H1 (cell line): ENCODE measurements around the gene TSC22D1. TPM values are rescaled to one million over a fixed set of nuclear protein-coding genes. Genes with fewer than 3 reads are reported as not detected.

Source experiments
- CTCF ChIA-PET: fragments of 300-600 bp; sonication (Branson Sonifier 250); formaldehyde crosslinking; loops from one replicate; lab custom pipeline; 2021; ENCODE audit not compliant: partially characterized antibody; lab: Charles Lee
- POLR2A ChIA-PET: fragments of 300-600 bp; sonication (Branson Sonifier 250); formaldehyde crosslinking; loops from one replicate; lab custom pipeline; 2021; ENCODE audit warnings: inconsistent platforms; ENCODE audit not compliant: partially characterized antibody; lab: Charles Lee
- DNase-seq, 2 experiments: peaks; one replicate each; pipeline versions ENCODE4 v3.0.0 to v3.0.0-alpha.2; 2010 to 2022; ENCODE audit warnings: low spot score in 2 of 2, low read depth in 1 of 2, mixed read lengths in 1 of 2
- FAIRE-seq: peaks from 2 replicates; lab custom pipeline; 2011; peaks lifted over from hg19 to GRCh38; lab: Jason Lieb, UNC
- H2AFZ ChIP-seq: 2 replicates; pipeline ENCODE4 v1.8.1; 2012; ENCODE audit warnings: low read length, inconsistent platforms
- H2AK5ac ChIP-seq: 2 replicates; pipeline ENCODE4 v1.6.1; 2013; ENCODE audit warnings: low read depth, low read length
- H2BK120ac ChIP-seq: replicated peaks from 2 replicates; pipeline ENCODE3; 2013; ENCODE audit warnings: low read depth, low read length, inconsistent platforms
- H2BK12ac ChIP-seq: 2 replicates; pipeline ENCODE4 v1.6.1; 2013; ENCODE audit warnings: low read depth, low read length
- H2BK15ac ChIP-seq: 2 replicates; pipeline ENCODE4 v1.6.1; 2013; ENCODE audit warnings: low read length
- H2BK20ac ChIP-seq: 2 replicates; pipeline ENCODE4 v1.6.1; 2013; ENCODE audit warnings: low read length
- H2BK5ac ChIP-seq: 2 replicates; pipeline ENCODE4 v1.6.1; 2013; ENCODE audit warnings: low read depth, low read length
- H3K14ac ChIP-seq: 2 replicates; pipeline ENCODE4 v1.6.1; 2013; ENCODE audit warnings: inconsistent platforms; ENCODE audit not compliant: insufficient read length
- H3K18ac ChIP-seq: 2 replicates; pipeline ENCODE4 v1.6.1; 2013; ENCODE audit warnings: low read length; ENCODE audit errors: extremely low read depth
- H3K23ac ChIP-seq: 2 replicates; pipeline ENCODE4 v1.6.1; 2013; ENCODE audit warnings: inconsistent platforms; ENCODE audit not compliant: insufficient read length
- H3K23me2 ChIP-seq: 2 replicates; pipeline ENCODE4 v1.6.1; 2013; ENCODE audit warnings: low read depth, low read length
- H3K27ac ChIP-seq: 2 replicates; pipeline ENCODE4 v1.6.1; 2011; ENCODE audit warnings: low read depth, low read length, inconsistent platforms
- H3K27me3 ChIP-seq, 4 experiments: replicated peaks in 1 of 4; 1 replicate in 1 of 4; 2 replicates in 3 of 4; pipeline versions ENCODE4 v1.6.1 to v1.8.1; 2011 to 2013; ENCODE audit warnings: low read length in 3 of 4, mild to moderate bottlenecking in 3 of 4, inconsistent platforms in 2 of 4, mixed read lengths in 2 of 4, moderate library complexity in 1 of 4; ENCODE audit not compliant: control insufficient read depth in 3 of 4, insufficient read depth in 3 of 4; ENCODE audit errors: extremely low read depth in 1 of 4
- H3K36me3 ChIP-seq, 4 experiments: 2 replicates each; pipeline versions ENCODE4 v1.6.1 to v1.8.1; 2011 to 2013; ENCODE audit warnings: mild to moderate bottlenecking in 4 of 4, low read length in 3 of 4, moderate library complexity in 2 of 4, control low read depth in 1 of 4, inconsistent platforms in 1 of 4; ENCODE audit not compliant: insufficient read depth in 4 of 4, control insufficient read depth in 2 of 4
- H3K4ac ChIP-seq: replicated peaks from 2 replicates; pipeline ENCODE3; 2013; ENCODE audit warnings: low read length, low read depth, mixed read lengths, inconsistent platforms; ENCODE audit not compliant: insufficient read length
- H3K4me1 ChIP-seq, 4 experiments: replicated peaks in 1 of 4; 1 replicate in 1 of 4; 2 replicates in 3 of 4; pipeline versions ENCODE4 v1.6.1 to v1.8.1; 2011 to 2013; ENCODE audit warnings: low read length in 3 of 4, inconsistent platforms in 2 of 4, mixed read lengths in 1 of 4; ENCODE audit not compliant: insufficient read depth in 4 of 4, control insufficient read depth in 3 of 4
- H3K4me2 ChIP-seq, 2 experiments: 2 replicates each; pipeline versions ENCODE4 v1.6.1 to v1.8.1; 2011 to 2013; ENCODE audit warnings: low read depth in 2 of 2, low read length in 2 of 2, control low read depth in 1 of 2, inconsistent platforms in 1 of 2, mild to moderate bottlenecking in 1 of 2; ENCODE audit not compliant: insufficient read depth in 1 of 2
- H3K4me3 ChIP-seq, 4 experiments: fragments of 200-600, 300-600 bp in 1 of 4; sonication (generic), shearing (Covaris generic), sonication (Bioruptor Twin) in 1 of 4; 2 replicates each; pipeline versions ENCODE4 v1.5.1 to v1.8.1; 2011 to 2016; ENCODE audit warnings: low read length in 4 of 4, low read depth in 3 of 4, control low read depth in 2 of 4, inconsistent platforms in 2 of 4, mild to moderate bottlenecking in 2 of 4, mixed read lengths in 1 of 4, moderate library complexity in 1 of 4; ENCODE audit not compliant: insufficient read depth in 2 of 4; ENCODE audit errors: extremely low read depth in 1 of 4
- H3K56ac ChIP-seq: replicated peaks from 2 replicates; pipeline ENCODE3; 2013; ENCODE audit warnings: low read depth, mild to moderate bottlenecking, mixed read lengths, low read length, inconsistent platforms; ENCODE audit not compliant: insufficient read length
- H3K79me1 ChIP-seq: 2 replicates; pipeline ENCODE4 v1.6.1; 2013; ENCODE audit warnings: low read depth, low read length, control low read depth
- H3K79me2 ChIP-seq, 2 experiments: 2 replicates each; pipeline versions ENCODE4 v1.6.1 to v1.8.1; 2012 to 2013; ENCODE audit warnings: low read length in 2 of 2, mild to moderate bottlenecking in 2 of 2, inconsistent platforms in 1 of 2; ENCODE audit not compliant: insufficient read depth in 2 of 2, control insufficient read depth in 1 of 2
- H3K9ac ChIP-seq, 4 experiments: replicated peaks in 1 of 4; 1 replicate in 1 of 4; 2 replicates in 3 of 4; pipeline versions ENCODE4 v1.6.1 to v1.8.1; 2011 to 2013; ENCODE audit warnings: low read depth in 3 of 4, low read length in 3 of 4, control low read depth in 2 of 4, mild to moderate bottlenecking in 2 of 4, moderate library complexity in 2 of 4, inconsistent platforms in 1 of 4; ENCODE audit errors: extremely low read depth in 1 of 4
- H3K9me3 ChIP-seq, 2 experiments: 2 replicates each; pipeline versions ENCODE4 v1.6.1 to v1.8.1; 2012 to 2013; ENCODE audit warnings: mild to moderate bottlenecking in 2 of 2, moderate library complexity in 2 of 2, control low read depth in 1 of 2, inconsistent platforms in 1 of 2, low read depth in 1 of 2, low read length in 1 of 2, mixed read lengths in 1 of 2; ENCODE audit not compliant: insufficient read depth in 2 of 2
- H4K20me1 ChIP-seq, 2 experiments: replicated peaks in 1 of 2; 2 replicates each; pipeline versions ENCODE3 to v1.8.1; 2011 to 2013; ENCODE audit warnings: inconsistent platforms in 2 of 2, low read length in 2 of 2, mild to moderate bottlenecking in 1 of 2; ENCODE audit not compliant: insufficient read depth in 2 of 2, control insufficient read depth in 1 of 2
- H4K5ac ChIP-seq: 2 replicates; pipeline ENCODE4 v1.6.1; 2013; ENCODE audit warnings: low read length, low read depth, mixed read lengths, inconsistent platforms; ENCODE audit not compliant: insufficient read length
- H4K8ac ChIP-seq: 2 replicates; pipeline ENCODE4 v1.8.0; 2013; ENCODE audit warnings: mild to moderate bottlenecking, moderate library complexity, low read length, inconsistent platforms; ENCODE audit not compliant: insufficient read depth; ENCODE audit errors: extremely low read depth
- H4K91ac ChIP-seq: replicated peaks from 2 replicates; pipeline ENCODE3; 2013; ENCODE audit warnings: low read length, mixed read lengths, inconsistent platforms; ENCODE audit not compliant: insufficient read length
- ASH2L ChIP-seq: fragments of 200-600, 300-600 bp; sonication (generic); IDR thresholded peaks from one replicate; pipeline ENCODE4 v1.7.1; 2017; ENCODE audit warnings: low read length
- BRCA1 ChIP-seq: IDR thresholded peaks from 2 replicates; pipeline ENCODE4 v1.6.1; 2012; ENCODE audit warnings: low read depth, low read length, improper control_type of control experiment
- CBX5 ChIP-seq: fragments of 300-800, 300-1000 bp; sonication (generic); IDR thresholded peaks from 2 replicates; pipeline ENCODE4 v1.7.1; 2016; ENCODE audit warnings: antibody characterized with exemption, low read length, low read depth
- JUN ChIP-seq: IDR thresholded peaks from 2 replicates; pipeline ENCODE4 v1.6.1; 2011; ENCODE audit warnings: low read depth, mild to moderate bottlenecking, improper control_type of control experiment, low read length
- KDM1A ChIP-seq: fragments of 200-600, 300-600 bp; sonication (generic); IDR thresholded peaks from 2 replicates; pipeline ENCODE4 v1.7.1; 2016; ENCODE audit warnings: mild to moderate bottlenecking, low read length, borderline replicate concordance
- POLR2A ChIP-seq, 2 experiments: IDR thresholded peaks; 1 replicate in 1 of 2; 2 replicates in 1 of 2; pipeline ENCODE4 v1.6.1; 2011; ENCODE audit warnings: low read depth in 2 of 2, low read length in 2 of 2, mild to moderate bottlenecking in 2 of 2; ENCODE audit errors: control extremely low read depth in 1 of 2
- POLR2AphosphoS5 ChIP-seq: IDR thresholded peaks from 2 replicates; pipeline ENCODE4 v1.6.1; 2011; ENCODE audit warnings: low read depth, low read length
- TAF1 ChIP-seq: IDR thresholded peaks from 2 replicates; pipeline ENCODE4 v1.6.1; 2011; ENCODE audit warnings: mild to moderate bottlenecking, low read depth, low read length
- WGBS, 2 experiments: shearing (Covaris generic) in 1 of 2; methylation state at CpG; one replicate each; pipeline versions ENCODE4 v1.1.6 to v1.1.7; 2013 to 2015; ENCODE audit warnings: low lambda C conversion rate in 2 of 2, mixed read lengths in 2 of 2, inconsistent platforms in 1 of 2, low coverage in 1 of 2, missing lambda C conversion rate in 1 of 2; ENCODE audit not compliant: insufficient replicate concordance in 2 of 2, insufficient coverage in 1 of 2, insufficient read length in 1 of 2; ENCODE audit errors: extremely low coverage in 1 of 2, missing lambda C conversion rate in 1 of 2; 5-methylcytosine and 5-hydroxymethylcytosine counted together
- polyA plus RNA-seq, 7 experiments: library from polyadenylated mRNA; depleted of rRNA in 3 of 7; stranded (reverse) in 5 of 7; unstranded in 2 of 7; fragments of >200 nt in 5 of 7; fragments of 200-250 nt in 2 of 7; gene quantifications; 1 replicate in 5 of 7; 2 replicates in 1 of 7; 4 replicates in 1 of 7; pipeline versions ENCODE4 v1.2.1 to v1.2.3, GENCODE V29; 2011 to 2013; ENCODE audit warnings: missing spikeins in 2 of 7, mixed read lengths in 2 of 7
- total RNA-seq: library from RNA; stranded (reverse); fragmentation: NEBNext Ultra II Directional; extraction: Animal tissue kit (Norgen Biotek cat#: 25700); gene quantifications from 2 replicates; pipeline ENCODE4 v1.2.1, GENCODE V29; 2021
- TF ChIP-seq, protein P1 (sequence below): IDR thresholded peaks from 2 replicates; pipeline ENCODE4 v1.6.1; 2012; ENCODE audit warnings: low read length, inconsistent platforms
- TF ChIP-seq, protein P2 (sequence below): IDR thresholded peaks from 2 replicates; pipeline ENCODE4 v1.6.1; 2011; ENCODE audit warnings: low read depth, mild to moderate bottlenecking, low read length; ENCODE audit not compliant: insufficient read depth

Gene TSC22D1
- total and polyA plus RNA-seq, 2 of the 8 experiments (the other 6 are each of a cell fraction or from before 2014, with no cell fraction given): 52.6 to 80.9 TPM

DNA sequence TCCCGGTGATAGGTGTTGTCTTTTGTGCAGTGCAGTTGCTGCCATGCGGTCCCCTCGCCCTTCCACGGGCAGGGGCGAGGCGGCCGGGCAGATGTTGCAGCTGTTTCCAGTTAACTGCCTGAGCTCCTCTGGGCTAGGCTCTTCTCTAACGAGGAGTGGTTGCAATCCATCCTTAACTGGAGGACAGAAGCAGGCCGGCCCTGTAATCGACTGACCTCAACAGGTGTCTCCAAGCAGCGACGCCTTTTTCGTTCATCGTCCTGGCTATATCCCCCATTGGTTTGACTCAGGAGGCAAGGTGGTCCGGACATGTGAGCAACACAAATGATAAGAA is 1.9 kb upstream of the TSC22D1 start:
- peak overlapping the region; percentile 36; the same call in 1 of the 2 replicates for H2BK15ac ChIP-seq
- H3K27me3 ChIP-seq: no peaks in the 10 kb centered on the region
- peak overlapping the region; percentile 93 for H2BK5ac ChIP-seq
- H3K4me1 ChIP-seq: peaks cover 16 to 28% (median 18%) of the 10 kb centered on the region in 4 experiments; a peak in 6 of 7 replicates
- H2BK120ac ChIP-seq: peak overlapping the region; percentile 12
- peak overlapping the region; percentile 56; the same call in 1 of the 2 replicates for H2BK12ac ChIP-seq
- DNase-seq (no peak), FAIRE-seq (no peak)
- H4K20me1 ChIP-seq: peaks cover 9 to 18% of the 10 kb centered on the region in 2 experiments
- H3K23ac ChIP-seq: no peak overlapping the region
- peaks cover 6% of the 10 kb centered on the region for H3K79me1 ChIP-seq
- H2AK5ac ChIP-seq: peak overlapping the region; percentile 32; the same call in 1 of the 2 replicates
- peak overlapping the region; percentile 97 for H3K27ac ChIP-seq
- H3K4ac ChIP-seq: peak overlapping the region; percentile 4
- H3K4me3 ChIP-seq: peak overlapping the region; percentile 77 to 96 (median 84)
- H2AFZ ChIP-seq: no peak overlapping the region
- WGBS, 2 experiments: 2% methylated on average over 15 of the region's 15 CpGs; no CpG with 5 or more reads in 1 of the 2 experiments
- peak overlapping the region; percentile 52; the same call in 1 of the 2 replicates for H2BK20ac ChIP-seq
- H4K5ac ChIP-seq: peak overlapping the region; percentile 61
- peaks cover 0 to 22% (median 1%) of the 10 kb centered on the region in 4 experiments; a peak in 3 of 8 replicates for H3K36me3 ChIP-seq
- ChIA-PET CTCF (interaction anchor here (2.0 kb wide), 1 partner anchor 299 kb away, joined by 6 read pairs; no protein-coding TSS in a partner anchor), POLR2A (interaction anchor here (0.6 to 3.6 kb wide), 8 partner anchors 9 to 239 kb away, joined by 3 to 18 read pairs (median 4); no protein-coding TSS in a partner anchor)
- peak overlapping the region; percentile 42; the same call in 1 of the 2 replicates for H3K18ac ChIP-seq
- H3K9me3 ChIP-seq: no peaks in the 10 kb centered on the region
- H3K9ac ChIP-seq: peak overlapping the region; percentile 83 to 95 (median 92)
- H3K23me2 ChIP-seq: peaks cover 23% of the 10 kb centered on the region; the same call in 1 of the 2 replicates
- peak overlapping the region; percentile 96 for H4K8ac ChIP-seq
- H3K14ac ChIP-seq: no peak overlapping the region
- peaks cover 13 to 32% of the 10 kb centered on the region in 2 experiments; a peak in 3 of 4 replicates for H3K79me2 ChIP-seq
- H4K91ac ChIP-seq: peak overlapping the region; percentile 88
- H3K4me2 ChIP-seq: peak overlapping the region; percentile 83 to 89
- H3K56ac ChIP-seq: peak overlapping the region; percentile 71
- peak; percentile 48 for TF ChIP-seq ASH2L
- TF ChIP-seq JUN: no peak
- TF ChIP-seq, protein P1, sequence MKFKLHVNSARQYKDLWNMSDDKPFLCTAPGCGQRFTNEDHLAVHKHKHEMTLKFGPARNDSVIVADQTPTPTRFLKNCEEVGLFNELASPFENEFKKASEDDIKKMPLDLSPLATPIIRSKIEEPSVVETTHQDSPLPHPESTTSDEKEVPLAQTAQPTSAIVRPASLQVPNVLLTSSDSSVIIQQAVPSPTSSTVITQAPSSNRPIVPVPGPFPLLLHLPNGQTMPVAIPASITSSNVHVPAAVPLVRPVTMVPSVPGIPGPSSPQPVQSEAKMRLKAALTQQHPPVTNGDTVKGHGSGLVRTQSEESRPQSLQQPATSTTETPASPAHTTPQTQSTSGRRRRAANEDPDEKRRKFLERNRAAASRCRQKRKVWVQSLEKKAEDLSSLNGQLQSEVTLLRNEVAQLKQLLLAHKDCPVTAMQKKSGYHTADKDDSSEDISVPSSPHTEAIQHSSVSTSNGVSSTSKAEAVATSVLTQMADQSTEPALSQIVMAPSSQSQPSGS: peak; percentile 63; the same call in 1 of the 2 replicates
- TF ChIP-seq BRCA1: no peak
- TF ChIP-seq, protein P2, sequence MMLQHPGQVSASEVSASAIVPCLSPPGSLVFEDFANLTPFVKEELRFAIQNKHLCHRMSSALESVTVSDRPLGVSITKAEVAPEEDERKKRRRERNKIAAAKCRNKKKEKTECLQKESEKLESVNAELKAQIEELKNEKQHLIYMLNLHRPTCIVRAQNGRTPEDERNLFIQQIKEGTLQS: no peak
- no peak for TF ChIP-seq KDM1A
- TF ChIP-seq POLR2A (IDR thresholded peaks at IDR 0.05; ENCODE audit: control extremely low read depth in 1 of 2, low read depth in 2 of 2, low read length in 2 of 2): peak in 1 of 2 experiments; percentile 79; a peak in 2 of 3 replicates
- no peak for TF ChIP-seq CBX5
- peak; percentile 21 for TF ChIP-seq POLR2AphosphoS5
- TF ChIP-seq TAF1: peak; percentile 60; the same call in 1 of the 2 replicates
